WTC11 (cell line): ENCODE data around the gene BACH2. TPM values are rescaled to one million over a fixed set of nuclear protein-coding genes. Genes with fewer than 3 reads are reported as not detected.

Experiments used
- ATAC-seq: fragments of 200-7000 bp; cut with Tn5 transposase; 2 replicates; pipeline ENCODE4 v1.10.0; 2021; ENCODE audit warnings: mild to moderate bottlenecking, moderate library complexity
- CTCF ChIA-PET: fragments of 300-600 bp; sonication (Branson Sonifier 250); formaldehyde crosslinking; loops from one replicate; lab custom pipeline; 2021; ENCODE audit warnings: antibody characterized with exemption; lab: Charles Lee
- POLR2A ChIA-PET: fragments of 350-600 bp; sonication (Branson Sonifier 250); formaldehyde crosslinking; loops from one replicate; lab custom pipeline; 2021; ENCODE audit warnings: antibody characterized with exemption; lab: Charles Lee
- DNase-seq: peaks from one replicate; pipeline ENCODE4 v3.0.0; 2021; ENCODE audit warnings: low spot score
- H3K27ac Mint-ChIP-seq: 2 replicates; pipeline ENCODE4 v1.8.0; 2021; ENCODE audit warnings: mixed read lengths
- H3K27me3 Mint-ChIP-seq: 2 replicates; pipeline ENCODE4 v1.8.0; 2021; ENCODE audit warnings: low read depth, mild to moderate bottlenecking, moderate library complexity, mixed read lengths
- H3K36me3 Mint-ChIP-seq: 2 replicates; pipeline ENCODE4 v1.8.0; 2021; ENCODE audit warnings: mixed read lengths
- H3K4me1 Mint-ChIP-seq: 2 replicates; pipeline ENCODE4 v1.8.0; 2022; ENCODE audit warnings: mixed read lengths
- H3K4me3 Mint-ChIP-seq: 2 replicates; pipeline ENCODE4 v1.8.0; 2021; ENCODE audit warnings: mild to moderate bottlenecking, moderate library complexity, mixed read lengths
- H3K9me3 Mint-ChIP-seq: 2 replicates; pipeline ENCODE4 v1.8.0; 2021; ENCODE audit warnings: mixed read lengths
- ELF4 ChIP-seq: sonication (generic); formaldehyde crosslinking; IDR thresholded peaks from 2 replicates; pipeline ENCODE4 v1.8.1; 2022; ENCODE audit warnings: low read depth, mild to moderate bottlenecking, moderate library complexity, missing genetic modification reagents
- ESRRA ChIP-seq: sonication (generic); formaldehyde crosslinking; IDR thresholded peaks from 2 replicates; pipeline ENCODE4 v1.8.1; 2022; ENCODE audit warnings: mild to moderate bottlenecking, missing genetic modification reagents, borderline replicate concordance
- FOXP1 ChIP-seq: sonication (generic); formaldehyde crosslinking; IDR thresholded peaks from 2 replicates; pipeline ENCODE4 v1.8.0; 2022; ENCODE audit warnings: missing genetic modification reagents, mild to moderate bottlenecking, moderate library complexity, borderline replicate concordance
- HMGA2 ChIP-seq: fragments of 250-450 bp; sonication (Bioruptor Pico); IDR thresholded peaks from 2 replicates; pipeline ENCODE4 v1.4.0; 2021; ENCODE audit warnings: mild to moderate bottlenecking, moderate library complexity
- IRF2 ChIP-seq: sonication (generic); formaldehyde crosslinking; IDR thresholded peaks from 2 replicates; pipeline ENCODE4 v1.8.0; 2022; ENCODE audit warnings: low read depth, missing genetic modification reagents, borderline replicate concordance
- NFATC4 ChIP-seq: fragments of 250-450 bp; sonication (Bioruptor Pico); IDR thresholded peaks from 2 replicates; pipeline ENCODE4 v1.9.0; 2021; ENCODE audit warnings: mild to moderate bottlenecking
- NR2C2 ChIP-seq: sonication (generic); formaldehyde crosslinking; IDR thresholded peaks from 2 replicates; pipeline ENCODE4 v1.8.0; 2022; ENCODE audit warnings: mild to moderate bottlenecking, missing genetic modification reagents
- SMAD4 ChIP-seq: sonication (generic); formaldehyde crosslinking; IDR thresholded peaks from 2 replicates; pipeline ENCODE4 v1.8.0; 2022; ENCODE audit warnings: mild to moderate bottlenecking, missing genetic modification reagents
- total RNA-seq: library from RNA; stranded (reverse); gene quantifications from 3 replicates; pipeline ENCODE4 v1.2.3, GENCODE V29; 2021
- TF ChIP-seq, protein P1 (sequence below): sonication (generic); formaldehyde crosslinking; IDR thresholded peaks from 2 replicates; pipeline ENCODE4 v1.8.1; 2023; ENCODE audit warnings: mild to moderate bottlenecking, missing genetic modification reagents, borderline replicate concordance
- TF ChIP-seq, protein P2 (sequence below): sonication (generic); formaldehyde crosslinking; IDR thresholded peaks from 2 replicates; pipeline ENCODE4 v1.8.0; 2022; ENCODE audit warnings: mild to moderate bottlenecking, missing genetic modification reagents
- TF ChIP-seq, protein P3 (sequence below): sonication (generic); formaldehyde crosslinking; conservative IDR thresholded peaks from 2 replicates; pipeline ENCODE4 v1.8.1; 2022; ENCODE audit warnings: mild to moderate bottlenecking, missing genetic modification reagents
- TF ChIP-seq, protein P4 (sequence below): sonication (generic); formaldehyde crosslinking; IDR thresholded peaks from 2 replicates; pipeline ENCODE4 v1.8.0; 2023; ENCODE audit warnings: missing genetic modification reagents
- TF ChIP-seq, protein P5 (sequence below): sonication (generic); formaldehyde crosslinking; IDR thresholded peaks from 2 replicates; pipeline ENCODE4 v1.8.1; 2022; ENCODE audit warnings: mild to moderate bottlenecking, missing genetic modification reagents, moderate library complexity, borderline replicate concordance

The BACH2 gene
- total RNA-seq, 1 experiment from 2014 or later: 5.9 TPM

DNA sequence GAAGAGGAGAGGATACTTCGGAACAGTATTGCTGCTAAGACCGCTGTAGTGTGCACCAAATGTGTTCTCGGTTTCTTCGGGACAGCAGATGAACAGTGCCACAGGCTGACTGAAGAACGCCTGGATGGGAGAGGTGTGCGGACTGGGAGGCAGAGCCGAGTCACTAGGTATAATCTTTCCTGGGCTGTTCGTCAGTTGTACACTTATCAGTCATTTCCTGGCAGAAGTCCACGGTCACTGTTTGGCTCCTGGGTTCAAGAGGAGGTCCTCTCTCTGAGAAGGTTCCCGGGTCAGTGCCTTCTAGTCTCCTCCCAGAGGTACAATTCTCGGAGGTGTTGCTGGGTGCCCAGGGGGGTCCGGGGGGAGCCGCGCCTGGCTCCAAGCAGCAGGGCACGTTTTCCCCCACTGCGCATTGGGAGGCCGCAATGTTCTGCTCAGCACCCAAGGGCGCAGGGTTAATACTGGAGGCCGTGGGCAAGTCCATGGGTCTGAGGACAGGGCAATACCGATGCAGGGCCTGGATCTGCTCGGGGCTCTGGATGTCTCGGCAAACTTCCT is 364.3 kb downstream of the BACH2 start (continued):
- TF ChIP-seq, protein P1, sequence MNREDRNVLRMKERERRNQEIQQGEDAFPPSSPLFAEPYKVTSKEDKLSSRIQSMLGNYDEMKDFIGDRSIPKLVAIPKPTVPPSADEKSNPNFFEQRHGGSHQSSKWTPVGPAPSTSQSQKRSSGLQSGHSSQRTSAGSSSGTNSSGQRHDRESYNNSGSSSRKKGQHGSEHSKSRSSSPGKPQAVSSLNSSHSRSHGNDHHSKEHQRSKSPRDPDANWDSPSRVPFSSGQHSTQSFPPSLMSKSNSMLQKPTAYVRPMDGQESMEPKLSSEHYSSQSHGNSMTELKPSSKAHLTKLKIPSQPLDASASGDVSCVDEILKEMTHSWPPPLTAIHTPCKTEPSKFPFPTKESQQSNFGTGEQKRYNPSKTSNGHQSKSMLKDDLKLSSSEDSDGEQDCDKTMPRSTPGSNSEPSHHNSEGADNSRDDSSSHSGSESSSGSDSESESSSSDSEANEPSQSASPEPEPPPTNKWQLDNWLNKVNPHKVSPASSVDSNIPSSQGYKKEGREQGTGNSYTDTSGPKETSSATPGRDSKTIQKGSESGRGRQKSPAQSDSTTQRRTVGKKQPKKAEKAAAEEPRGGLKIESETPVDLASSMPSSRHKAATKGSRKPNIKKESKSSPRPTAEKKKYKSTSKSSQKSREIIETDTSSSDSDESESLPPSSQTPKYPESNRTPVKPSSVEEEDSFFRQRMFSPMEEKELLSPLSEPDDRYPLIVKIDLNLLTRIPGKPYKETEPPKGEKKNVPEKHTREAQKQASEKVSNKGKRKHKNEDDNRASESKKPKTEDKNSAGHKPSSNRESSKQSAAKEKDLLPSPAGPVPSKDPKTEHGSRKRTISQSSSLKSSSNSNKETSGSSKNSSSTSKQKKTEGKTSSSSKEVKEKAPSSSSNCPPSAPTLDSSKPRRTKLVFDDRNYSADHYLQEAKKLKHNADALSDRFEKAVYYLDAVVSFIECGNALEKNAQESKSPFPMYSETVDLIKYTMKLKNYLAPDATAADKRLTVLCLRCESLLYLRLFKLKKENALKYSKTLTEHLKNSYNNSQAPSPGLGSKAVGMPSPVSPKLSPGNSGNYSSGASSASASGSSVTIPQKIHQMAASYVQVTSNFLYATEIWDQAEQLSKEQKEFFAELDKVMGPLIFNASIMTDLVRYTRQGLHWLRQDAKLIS (CRISPR knock-in tag): no peak
- TF ChIP-seq NR2C2 (CRISPR knock-in tag) (no peak), ESRRA (CRISPR knock-in tag) (no peak), ELF4 (CRISPR knock-in tag) (no peak)

DNA sequence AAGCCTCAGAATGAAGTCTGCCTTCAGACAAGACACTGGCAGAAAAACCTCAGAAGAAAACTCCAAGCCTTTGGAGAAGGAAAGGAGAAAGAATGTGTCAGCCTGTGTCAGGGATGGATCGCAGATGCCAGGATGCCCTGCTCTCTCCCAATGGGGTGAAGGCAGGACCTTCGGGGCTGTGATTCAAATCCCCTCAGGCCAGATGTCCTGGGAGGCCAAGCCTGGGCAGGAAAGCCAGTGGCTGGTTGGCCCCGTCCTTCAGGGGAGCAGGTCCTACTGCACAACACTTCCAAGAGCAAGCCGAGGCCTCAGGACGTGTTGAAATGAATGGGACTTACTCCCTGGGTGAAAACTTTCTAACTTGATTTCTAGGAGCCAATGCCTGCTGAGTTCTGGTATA is 365.9 kb downstream of the BACH2 start:
- no peaks in the 10 kb centered on the region; the same call in 1 of the 2 replicates for H3K27me3 Mint-ChIP-seq
- H3K36me3 Mint-ChIP-seq: no peaks in the 10 kb centered on the region
- no peaks in the 10 kb centered on the region for H3K9me3 Mint-ChIP-seq
- H3K4me3 Mint-ChIP-seq: no peak overlapping the region
- no peak for ATAC-seq
- H3K4me1 Mint-ChIP-seq: peaks cover 13% of the 10 kb centered on the region
- no peak overlapping the region for H3K27ac Mint-ChIP-seq
- DNase-seq: no peak
- TF ChIP-seq IRF2: no peak
- no peak for TF ChIP-seq NFATC4 (CRISPR knock-in tag)
- TF ChIP-seq, all 79 proteins: peak for 0
- POLR2A ChIA-PET: no interaction called here
- CTCF ChIA-PET: interaction anchor here (3.2 kb wide), 1 partner anchor 10 kb away, joined by 16 read pairs; no protein-coding TSS in a partner anchor

DNA sequence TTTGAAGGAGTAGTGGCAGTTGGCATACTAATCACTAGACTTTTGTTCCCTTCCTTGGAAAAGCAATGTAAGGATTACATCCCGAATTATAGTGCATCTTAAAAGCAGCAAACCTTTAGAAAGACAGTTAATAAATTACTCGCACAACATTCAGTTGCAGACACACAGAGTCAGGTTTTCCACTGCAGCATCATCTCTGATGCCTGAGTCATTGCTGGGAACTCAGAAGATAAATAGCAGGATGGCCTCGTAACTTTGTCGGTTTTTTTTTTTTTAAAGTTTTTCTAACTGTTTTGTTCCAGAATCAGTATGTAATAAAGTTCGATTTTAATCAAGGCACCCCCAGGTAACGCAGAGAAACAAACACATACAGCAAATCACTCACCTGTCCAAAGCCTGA is 368.0 kb downstream of the BACH2 start:
- peaks cover 5% of the 10 kb centered on the region; the same call in 1 of the 2 replicates for H3K9me3 Mint-ChIP-seq
- no peak for ATAC-seq
- no peaks in the 10 kb centered on the region for H3K36me3 Mint-ChIP-seq
- no peak for DNase-seq
- no peak overlapping the region for H3K27ac Mint-ChIP-seq
- ChIA-PET POLR2A (no interaction called here), CTCF (interaction anchor here (2.0 to 3.2 kb wide), 2 partner anchors 12 kb away, joined by 9 to 16 read pairs; no protein-coding TSS in a partner anchor)
- H3K4me1 Mint-ChIP-seq: peaks cover 10% of the 10 kb centered on the region
- H3K27me3 Mint-ChIP-seq: no peaks in the 10 kb centered on the region
- TF ChIP-seq HMGA2 (no peak), FOXP1 (CRISPR knock-in tag) (no peak), SMAD4 (no peak)
- TF ChIP-seq, protein P2, sequence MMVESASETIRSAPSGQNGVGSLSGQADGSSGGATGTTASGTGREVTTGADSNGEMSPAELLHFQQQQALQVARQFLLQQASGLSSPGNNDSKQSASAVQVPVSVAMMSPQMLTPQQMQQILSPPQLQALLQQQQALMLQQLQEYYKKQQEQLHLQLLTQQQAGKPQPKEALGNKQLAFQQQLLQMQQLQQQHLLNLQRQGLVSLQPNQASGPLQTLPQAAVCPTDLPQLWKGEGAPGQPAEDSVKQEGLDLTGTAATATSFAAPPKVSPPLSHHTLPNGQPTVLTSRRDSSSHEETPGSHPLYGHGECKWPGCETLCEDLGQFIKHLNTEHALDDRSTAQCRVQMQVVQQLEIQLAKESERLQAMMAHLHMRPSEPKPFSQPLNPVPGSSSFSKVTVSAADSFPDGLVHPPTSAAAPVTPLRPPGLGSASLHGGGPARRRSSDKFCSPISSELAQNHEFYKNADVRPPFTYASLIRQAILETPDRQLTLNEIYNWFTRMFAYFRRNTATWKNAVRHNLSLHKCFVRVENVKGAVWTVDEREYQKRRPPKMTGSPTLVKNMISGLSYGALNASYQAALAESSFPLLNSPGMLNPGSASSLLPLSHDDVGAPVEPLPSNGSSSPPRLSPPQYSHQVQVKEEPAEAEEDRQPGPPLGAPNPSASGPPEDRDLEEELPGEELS (CRISPR knock-in tag): no peak
- TF ChIP-seq, protein P3, sequence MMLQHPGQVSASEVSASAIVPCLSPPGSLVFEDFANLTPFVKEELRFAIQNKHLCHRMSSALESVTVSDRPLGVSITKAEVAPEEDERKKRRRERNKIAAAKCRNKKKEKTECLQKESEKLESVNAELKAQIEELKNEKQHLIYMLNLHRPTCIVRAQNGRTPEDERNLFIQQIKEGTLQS: no peak
- TF ChIP-seq, protein P4, sequence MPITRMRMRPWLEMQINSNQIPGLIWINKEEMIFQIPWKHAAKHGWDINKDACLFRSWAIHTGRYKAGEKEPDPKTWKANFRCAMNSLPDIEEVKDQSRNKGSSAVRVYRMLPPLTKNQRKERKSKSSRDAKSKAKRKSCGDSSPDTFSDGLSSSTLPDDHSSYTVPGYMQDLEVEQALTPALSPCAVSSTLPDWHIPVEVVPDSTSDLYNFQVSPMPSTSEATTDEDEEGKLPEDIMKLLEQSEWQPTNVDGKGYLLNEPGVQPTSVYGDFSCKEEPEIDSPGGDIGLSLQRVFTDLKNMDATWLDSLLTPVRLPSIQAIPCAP (CRISPR knock-in tag): no peak
- TF ChIP-seq, protein P5, sequence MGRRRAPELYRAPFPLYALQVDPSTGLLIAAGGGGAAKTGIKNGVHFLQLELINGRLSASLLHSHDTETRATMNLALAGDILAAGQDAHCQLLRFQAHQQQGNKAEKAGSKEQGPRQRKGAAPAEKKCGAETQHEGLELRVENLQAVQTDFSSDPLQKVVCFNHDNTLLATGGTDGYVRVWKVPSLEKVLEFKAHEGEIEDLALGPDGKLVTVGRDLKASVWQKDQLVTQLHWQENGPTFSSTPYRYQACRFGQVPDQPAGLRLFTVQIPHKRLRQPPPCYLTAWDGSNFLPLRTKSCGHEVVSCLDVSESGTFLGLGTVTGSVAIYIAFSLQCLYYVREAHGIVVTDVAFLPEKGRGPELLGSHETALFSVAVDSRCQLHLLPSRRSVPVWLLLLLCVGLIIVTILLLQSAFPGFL (CRISPR knock-in tag): no peak
- no peak overlapping the region for H3K4me3 Mint-ChIP-seq
